Muscle of arm (tissue), 12 donors: ENCODE measurements around the gene DOCK11. TPM values are rescaled to one million over a fixed set of nuclear protein-coding genes. Genes with fewer than 3 reads are reported as not detected.
"Not testable (repeated sequence)": the region's sequence is repeated elsewhere in the genome, so short reads cannot be mapped to it uniquely, and the experiment has no call there.

Experiments used
- DNase-seq: peaks from one replicate; pipeline ENCODE4 v3.0.0-alpha.2; 2013
- polyA plus RNA-seq, 12 donors: library from polyadenylated mRNA; unstranded; fragments of 120-200 nt; gene quantifications; one replicate each; pipeline ENCODE4 v1.2.1, GENCODE V29; 2013; ENCODE audit not compliant: insufficient read length in 12 of 12

DOCK11 gene
- polyA plus RNA-seq, 12 donors: 7.9 to 34.1 (median 21.4) TPM; not detected in 1

DNA sequence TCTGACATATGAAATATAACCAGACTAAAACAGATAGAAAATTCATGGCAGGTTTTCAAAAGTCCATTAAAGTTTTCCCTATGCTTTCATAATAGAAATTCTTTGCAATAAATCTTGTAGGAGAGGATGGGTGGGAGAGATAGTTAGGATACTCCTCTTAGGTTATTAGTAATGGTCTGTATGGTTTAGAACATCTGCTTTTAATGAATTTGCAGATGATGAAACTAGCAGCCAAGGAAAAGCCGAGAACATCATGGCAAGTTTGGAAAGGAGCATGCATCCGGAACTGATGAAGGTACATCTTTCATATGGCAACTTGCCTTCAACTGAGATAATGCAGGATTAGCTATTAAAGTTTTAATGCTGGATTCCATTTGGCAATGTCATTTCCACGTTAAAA lies 70.7 kb downstream of the DOCK11 start:
- no peak for DNase-seq

DNA sequence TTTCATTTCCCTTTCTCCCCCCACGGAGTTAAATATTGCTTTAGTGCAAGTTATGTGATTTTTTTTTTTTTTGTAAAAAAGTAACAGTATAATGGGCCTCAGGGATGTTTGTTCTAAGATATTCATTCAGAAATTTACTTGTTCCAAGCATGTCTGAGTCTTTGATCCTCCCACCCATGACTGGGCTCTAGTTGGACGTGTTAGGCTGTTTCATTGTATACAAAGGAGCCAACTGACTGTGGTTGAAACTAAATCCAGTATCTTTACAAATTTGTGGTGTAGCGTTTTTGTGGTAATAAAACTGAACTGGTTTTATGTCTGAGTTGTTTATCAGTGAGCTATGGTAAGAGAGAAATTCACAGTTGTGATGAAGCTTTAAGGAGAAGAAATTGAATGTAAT lies 74.1 kb downstream of the DOCK11 start:
- DNase-seq: no peak

DNA sequence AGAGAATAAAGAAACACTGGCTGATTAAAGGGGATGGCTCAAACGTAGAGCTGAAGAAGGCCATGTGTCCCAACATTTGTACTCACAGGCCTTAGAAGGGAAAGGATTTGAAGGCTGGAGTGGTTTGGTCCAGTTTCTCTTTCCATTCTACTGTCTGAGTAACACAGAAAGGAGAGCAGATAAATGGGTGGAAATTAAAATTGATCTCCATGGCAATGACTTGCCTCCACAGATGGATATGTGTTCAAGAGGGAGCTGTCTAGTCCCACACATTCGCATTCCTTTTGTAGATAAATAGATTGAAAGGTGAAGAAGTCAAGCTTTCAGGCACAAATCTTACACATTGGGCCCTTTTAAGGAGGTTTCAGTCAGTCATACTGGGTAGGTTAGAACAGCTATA lies 74.6 kb downstream of the DOCK11 start:
- no peak for DNase-seq

DNA sequence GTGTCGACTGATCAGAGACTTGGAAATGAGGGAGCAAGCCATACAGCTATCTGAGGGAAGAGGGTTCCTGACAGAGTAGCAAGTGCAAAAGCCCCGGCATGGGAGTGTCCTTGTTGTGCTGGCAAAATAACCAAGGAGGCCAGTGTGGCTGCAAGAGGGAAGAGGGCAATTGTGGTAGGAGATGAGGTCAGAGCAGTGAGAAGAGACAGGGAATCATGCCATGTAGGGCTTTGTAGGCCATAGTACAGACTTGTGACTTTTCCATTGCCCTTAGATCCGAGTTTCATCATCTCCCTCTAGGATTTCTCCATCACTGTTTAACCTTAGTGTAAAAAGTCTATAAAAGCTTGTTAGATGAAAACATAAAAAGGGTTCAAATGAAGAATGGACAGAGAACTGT lies 76.2 kb downstream of the DOCK11 start:
- no peak for DNase-seq

DNA sequence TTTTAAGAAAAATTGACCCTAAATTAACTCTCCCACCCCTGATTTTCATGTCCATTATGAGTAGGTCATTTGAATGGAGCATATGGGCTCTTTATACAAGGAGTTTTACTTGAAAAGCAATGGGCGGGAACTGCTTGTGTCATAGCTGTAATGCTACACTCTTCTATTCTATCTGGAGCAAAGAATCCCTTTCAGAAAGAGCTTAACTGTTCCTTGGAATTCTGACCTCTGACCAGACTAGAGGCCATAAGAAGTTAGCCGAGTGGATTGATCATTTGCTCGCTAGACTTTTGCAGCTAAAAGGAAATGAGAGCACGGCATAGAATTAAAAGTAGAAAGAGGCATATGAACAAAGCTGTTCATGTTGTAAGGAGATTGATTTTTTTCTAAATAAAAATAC lies 79.1 kb downstream of the DOCK11 start:
- no peak for DNase-seq

DNA sequence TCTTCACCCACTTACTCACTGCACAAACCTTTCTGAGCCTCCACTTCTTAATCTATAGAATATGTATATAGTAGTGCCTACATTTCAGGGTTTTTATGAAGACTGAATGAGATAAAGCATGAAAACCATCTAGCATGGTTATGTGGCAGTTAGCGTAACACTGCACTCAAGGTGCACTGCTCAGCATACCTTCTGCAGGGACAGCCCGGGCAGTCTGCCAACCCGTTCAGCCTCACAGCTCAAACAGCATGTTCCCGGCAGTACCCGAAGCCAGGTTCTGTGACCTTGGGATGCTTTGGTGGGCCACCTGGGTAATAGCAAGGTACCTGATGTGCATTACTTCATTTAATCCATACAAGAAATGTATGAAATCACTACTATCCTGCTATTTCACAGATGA lies 81.4 kb downstream of the DOCK11 start:
- no peak for DNase-seq

DNA sequence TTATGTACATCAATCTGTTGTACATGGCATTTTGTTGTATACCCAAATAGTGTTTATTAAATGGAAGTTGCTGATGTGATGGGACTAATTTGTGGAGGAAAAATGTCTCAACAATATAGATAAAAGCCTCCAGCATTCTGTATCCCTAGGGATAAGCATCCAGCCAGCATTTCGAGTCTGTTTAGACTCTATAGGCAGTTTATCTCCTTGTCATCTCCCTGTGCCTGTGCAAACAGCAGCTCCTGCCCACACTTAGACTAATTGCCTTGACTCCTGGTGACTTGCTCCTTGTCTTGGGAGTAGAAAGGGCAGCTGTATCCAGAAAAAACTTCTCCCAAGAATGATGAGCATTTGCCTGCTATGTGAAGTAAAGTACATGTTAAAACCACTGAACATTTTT lies 83.8 kb downstream of the DOCK11 start:
- no peak for DNase-seq

DNA sequence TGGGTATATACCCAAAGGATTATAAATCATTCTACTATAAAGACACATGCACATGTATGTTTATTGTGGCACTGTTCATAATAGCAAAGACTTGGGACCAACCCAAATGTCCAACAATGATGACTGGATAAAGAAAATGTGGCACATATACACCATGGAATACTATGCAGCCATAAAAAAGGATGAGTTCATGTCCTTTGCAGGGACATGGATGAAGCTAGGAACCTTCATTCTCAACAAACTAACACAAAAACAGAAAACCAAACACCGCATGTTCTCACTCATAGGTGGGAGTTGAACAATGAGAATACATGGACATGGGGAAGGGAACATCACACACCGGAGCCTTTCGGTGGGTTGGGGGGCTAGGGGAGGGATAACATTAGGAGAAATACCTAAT lies 87.3 kb downstream of the DOCK11 start:
- DNase-seq: not testable (repeated sequence)

DNA sequence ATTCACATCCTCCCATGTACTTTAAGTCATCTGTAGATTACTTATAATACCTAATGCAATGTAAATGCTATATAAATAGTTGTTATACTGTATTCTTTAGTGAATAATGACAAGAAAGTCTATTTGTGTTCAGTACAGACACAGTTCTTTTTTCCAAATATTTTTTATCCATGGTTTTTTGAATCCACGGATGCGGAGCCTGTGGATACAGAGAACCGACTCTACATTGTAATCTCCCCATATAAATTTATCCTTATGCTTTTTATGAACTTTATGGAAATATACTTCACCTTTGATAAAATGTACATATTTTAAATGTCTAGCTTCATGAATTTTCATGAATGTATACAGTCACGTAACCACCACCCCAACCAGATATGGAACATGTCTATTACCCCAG lies 88.2 kb downstream of the DOCK11 start:
- no peak for DNase-seq

DNA sequence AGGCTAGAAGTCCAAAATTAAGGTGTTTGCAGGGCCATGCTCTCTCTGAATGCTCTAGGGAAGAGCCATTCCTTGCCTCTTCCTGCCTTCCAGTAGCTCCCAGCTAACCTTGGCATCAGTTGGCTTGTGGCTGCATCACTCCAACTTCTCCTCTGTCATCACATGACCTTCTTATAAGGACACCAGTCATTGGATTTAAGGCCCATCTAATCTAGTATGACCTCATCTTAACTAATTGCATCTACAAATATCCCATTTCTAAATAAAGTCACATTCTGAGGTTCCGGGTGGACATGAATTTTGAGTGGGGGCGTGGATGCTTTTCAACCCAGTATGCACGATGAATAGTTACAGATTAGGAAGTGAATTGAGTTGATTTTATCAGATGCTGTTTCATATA lies 89.7 kb downstream of the DOCK11 start:
- DNase-seq: no peak

DNA sequence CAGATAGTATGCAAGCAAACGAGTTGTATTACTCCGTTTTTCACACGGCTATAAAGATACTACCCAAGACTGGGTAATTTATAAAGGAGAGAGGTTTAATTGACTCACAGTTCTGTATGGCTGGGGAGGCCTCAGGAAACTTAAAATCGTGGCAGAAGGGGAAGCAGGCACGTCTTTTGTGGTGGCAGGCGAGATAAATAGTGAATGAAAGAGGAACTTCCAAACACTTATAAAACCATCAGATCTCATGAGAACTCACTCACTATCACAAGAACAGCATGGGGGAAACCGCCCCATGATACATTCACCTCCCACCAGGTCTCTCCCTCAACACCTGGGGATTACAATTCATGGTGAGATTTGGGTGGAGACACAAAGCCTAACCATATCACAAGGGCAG lies 90.6 kb downstream of the DOCK11 start:
- not testable (repeated sequence) for DNase-seq

DNA sequence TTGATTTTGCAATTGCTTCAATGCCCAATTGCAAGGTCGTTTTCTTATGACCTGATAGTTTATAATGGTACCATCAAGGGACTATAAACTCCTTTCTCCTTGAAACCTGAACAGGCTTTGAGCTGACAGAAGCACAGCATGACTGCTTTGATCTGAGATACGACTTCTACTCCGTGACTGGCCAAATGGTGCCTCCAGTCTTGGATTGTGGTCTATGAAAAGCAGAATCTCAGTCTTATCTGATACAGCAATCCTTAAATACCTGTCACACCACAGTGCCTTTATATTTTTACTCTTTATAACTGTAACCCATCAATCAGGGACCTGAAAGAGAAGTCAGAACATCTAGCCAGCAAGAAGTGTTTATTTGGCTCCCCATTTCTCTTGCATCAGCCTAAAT lies 93.1 kb downstream of the DOCK11 start:
- DNase-seq: no peak

DNA sequence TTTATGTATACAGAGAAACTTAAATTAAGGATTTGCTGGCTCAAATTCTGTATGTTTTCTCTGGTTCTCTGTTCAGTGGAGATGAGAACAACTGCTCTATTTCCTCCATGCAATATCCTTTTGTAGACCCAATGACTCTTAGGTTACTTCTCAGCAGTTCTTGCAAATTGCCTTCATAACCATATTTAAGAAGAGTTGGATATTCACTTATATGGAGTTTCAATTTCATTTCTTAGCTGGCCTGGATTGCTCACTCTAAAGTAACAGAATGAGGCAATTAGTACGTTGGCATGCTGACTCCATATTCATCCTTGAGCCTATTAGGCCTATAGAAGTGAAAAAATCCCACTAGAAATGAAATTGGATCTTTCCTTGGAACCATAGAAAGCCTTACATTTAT lies 93.6 kb downstream of the DOCK11 start:
- no peak for DNase-seq

DNA sequence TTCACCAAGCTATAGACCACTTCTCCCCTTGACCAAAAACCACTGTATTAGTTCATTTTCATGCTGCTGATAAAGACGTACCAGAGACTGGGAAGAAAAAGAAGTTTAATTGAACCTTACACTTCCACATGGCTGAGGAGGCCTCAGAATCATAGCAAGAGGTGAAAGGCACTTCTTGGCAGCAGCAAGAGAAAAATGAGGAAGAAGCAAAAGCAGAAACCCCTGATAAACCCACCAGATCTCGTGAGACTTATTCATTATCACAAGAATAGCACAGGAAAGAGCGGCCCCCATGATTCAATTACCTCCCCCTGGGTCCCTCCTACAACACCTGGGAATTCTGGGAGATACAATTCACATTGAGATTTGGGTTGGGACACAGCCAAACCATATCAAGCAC lies 97.8 kb downstream of the DOCK11 start:
- no peak for DNase-seq

DNA sequence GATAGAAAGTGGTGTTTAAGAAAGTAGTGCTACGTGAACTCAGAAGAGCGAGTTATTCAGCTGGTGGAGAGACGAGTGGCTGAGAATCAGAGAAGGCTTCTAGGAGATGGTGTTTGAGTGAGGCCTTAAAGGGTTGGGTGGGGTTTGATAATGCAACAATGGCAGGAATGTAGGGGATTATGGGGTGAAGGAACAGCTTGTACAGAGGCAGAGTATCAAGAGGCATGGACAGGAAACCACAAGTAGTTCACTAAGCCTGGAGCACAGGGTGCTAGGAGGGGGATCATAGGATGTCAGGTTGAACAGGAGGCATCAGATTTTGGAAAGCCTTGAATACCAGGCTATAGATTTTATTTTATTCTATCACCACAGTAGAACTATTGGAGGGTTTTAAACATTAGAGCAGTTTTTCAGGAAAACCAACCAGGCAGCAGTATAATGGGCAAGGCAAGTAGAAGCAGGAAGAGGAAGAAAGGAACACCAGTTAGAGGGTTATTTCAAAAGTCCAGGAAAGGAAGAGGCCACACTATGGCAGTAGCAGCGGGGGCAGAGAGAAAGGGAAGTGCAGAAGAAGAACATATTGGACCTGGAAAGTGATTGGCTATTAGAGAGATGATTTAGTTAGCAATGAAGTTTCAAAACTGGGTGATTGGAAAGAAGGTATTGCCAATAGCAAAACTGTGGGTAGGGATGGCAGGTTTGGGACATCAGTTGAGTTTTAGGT lies 99.2 kb downstream of the DOCK11 start:
- DNase-seq: no peak

DNA sequence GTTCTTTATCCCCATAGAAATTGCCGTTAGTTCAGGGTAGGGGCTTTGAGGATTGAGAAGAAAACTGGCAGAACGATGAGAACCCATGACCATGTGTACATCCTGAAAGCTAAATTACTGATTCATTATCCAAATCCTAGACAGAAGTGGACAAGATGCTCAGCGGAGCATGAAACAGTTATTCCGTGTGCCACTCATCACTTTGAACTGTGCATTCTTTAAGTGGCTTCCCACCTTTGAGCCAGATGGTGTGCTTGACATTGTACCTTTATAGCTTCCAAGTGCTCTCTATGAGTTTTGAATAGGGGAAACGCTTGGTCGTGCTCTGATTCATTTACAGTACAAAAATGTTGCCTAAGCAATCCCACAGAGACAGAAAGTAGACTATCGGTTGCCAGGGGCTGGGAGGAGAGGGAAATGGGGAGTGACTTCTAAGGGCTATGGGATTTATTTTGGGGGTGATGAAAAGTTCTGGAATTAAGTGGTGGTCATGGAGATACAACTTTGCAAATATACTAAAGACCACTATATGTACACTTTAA lies 100.0 kb downstream of the DOCK11 start:
- DNase-seq: no peak

DNA sequence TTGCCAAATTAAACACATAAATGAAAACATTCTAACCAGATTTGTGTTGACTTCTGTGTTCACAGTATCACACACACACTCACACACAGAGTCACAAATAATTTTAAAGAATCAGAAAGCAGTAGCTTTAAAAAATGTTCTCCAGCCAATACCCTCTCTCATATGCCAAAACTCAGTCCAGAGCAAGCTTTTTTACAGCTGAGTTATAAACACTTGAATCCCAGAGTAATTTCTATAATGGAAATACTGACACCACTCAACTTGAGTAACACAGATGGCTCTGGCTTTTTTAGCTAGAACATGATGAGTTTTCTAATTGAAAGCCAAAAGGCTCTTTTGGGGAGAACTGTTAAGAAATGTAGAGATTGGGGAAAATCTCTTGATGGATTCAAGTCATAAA lies 100.8 kb downstream of the DOCK11 start:
- DNase-seq: no peak

DNA sequence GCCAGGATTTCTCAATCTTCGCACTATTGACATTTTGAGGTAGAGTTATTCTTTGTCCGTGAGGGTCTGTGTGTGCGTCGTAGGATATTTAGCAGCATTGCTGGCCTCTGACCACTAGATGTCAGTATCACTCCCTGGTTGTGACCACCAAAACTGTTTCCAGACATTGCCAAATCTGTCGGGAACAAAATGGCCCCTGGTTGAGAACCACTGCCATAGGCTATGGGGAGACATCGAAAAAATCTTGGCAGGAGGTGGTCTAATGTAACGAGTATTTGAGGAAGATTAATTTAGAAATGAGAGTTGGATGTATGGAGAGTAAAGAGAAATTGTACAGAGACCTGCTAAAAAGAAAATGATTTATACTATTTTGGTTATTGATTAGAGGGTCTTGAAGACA lies 108.4 kb downstream of the DOCK11 start:
- DNase-seq: no peak

DNA sequence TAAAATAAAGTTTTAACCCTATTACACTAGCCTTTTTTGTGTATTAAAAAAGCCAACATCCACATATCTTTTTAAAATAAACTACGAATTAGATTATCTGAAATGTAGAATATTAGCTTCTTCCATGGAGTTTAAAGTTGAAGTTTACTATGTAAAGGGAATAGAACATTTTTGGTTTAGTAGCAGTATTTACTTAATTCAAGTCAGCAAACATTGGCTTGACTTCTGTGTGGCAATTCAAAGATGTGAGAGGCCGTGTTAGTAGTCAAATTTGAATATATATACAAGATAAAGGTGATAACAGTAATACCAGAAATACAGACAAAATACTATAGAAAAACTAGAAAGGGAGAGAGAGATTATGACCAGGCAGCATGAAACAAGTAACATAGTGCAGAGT lies 116.7 kb downstream of the DOCK11 start:
- no peak for DNase-seq

DNA sequence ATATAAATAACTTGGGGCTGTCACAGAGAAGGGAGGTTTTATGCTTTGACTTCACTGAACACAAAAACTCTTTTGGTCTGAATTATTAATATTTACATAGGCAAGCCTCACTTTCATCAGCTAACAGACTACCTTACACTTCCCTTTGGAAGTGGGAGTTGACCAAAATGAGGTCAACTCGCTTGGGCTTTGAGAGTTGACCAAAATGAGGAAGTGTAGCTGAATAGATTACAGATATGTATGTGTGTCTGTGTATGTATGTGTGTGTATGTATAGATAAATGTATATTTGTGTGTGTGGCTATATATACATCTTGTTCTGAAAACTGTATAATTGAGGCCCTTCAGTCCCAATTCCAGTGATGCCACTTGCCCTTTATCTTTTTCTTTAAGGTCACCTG lies 118.5 kb downstream of the DOCK11 start:
- no peak for DNase-seq

DNA sequence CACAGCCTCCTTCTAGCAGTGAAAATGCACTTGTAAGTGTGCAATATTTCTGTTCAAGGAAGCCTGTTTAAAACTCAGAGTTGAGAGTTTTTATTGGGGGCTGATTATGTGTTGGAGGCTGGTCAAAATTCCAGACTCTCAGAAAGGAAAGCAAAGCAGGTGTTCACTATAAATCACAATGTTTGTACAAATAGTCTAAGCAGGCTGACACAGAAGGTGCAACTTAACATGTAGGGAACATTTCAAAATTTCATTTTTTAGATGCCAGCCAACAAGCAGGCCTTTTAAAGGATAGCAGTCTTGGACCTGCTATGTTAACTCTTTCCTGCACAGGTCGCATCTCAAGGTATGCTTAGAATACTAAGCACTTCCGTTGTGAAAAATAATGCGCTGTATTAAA lies 119.5 kb downstream of the DOCK11 start:
- DNase-seq: no peak

DNA sequence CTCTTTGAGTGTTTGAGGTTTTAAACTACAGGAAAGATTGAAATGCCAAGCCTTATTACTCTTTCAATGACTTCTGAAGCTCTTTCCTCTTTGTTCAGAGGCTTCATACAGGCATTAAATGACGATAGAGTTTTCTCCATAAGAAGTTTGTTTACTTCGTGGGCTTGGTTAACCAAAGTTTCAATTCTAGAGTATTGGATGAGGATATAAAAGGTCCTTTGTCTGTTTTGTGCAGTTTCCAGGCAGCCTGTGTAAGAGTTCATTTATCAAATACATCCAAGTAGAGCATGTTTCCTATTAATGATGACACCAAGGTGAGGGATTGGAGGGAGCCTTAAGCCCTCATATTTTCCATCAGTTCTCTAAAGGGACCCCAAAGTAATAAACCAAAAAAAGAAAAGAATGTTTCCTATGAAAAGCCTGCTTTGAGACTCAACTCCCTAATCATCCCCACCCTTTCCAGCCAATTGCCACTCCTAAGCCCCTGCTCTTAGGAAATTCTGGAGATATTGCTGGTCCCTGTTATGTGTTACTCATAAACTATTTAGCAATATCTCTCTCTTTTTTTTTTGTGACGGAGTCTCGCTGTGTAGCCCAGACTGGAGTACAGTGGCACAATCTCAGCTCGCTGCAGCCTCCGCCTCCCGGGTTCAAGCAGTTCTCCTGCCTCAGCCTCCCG lies 125.6 kb downstream of the DOCK11 start:
- no peak for DNase-seq

DNA sequence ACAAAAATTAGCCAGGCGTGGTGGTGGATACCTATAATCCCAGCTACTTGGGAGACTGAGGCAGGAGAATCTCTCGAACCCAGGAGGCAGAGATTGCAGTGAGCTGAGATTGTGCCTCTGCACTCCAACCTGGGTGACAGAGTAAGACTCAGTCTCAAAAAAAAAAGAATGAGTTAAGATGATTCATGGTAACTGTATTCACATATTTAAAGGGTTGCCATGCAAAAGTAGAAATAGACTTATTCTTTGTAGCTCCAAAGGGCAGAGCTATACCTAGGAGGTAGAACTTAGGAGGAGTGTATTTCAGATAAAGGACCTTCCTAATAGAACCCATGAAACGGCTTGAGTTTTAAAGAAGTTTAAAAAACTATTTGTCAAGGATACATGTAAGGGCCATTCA lies 127.4 kb downstream of the DOCK11 start:
- DNase-seq: no peak

DNA sequence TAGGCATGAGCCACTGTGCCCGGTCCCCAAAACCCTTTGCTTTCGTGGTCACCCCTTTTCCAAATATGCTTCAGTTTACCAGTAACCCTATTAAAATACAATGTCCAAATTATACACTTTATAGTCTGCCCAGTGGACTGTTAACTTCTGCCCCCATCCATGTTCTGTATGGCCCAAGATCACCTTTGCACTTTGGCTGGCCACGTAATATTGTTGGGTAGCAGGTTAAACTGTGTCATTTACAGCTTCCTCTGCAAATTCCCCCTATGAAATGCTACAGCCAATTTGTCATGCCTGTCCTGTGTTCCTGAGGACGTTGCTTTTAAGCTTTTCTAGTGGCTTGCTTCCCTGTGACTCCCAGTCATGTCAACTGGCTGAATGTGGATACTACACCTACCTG lies 130.7 kb downstream of the DOCK11 start:
- no peak for DNase-seq
